Activated CD4-positive, CD25-positive, alpha-beta regulatory T cell (primary cell): Measurements from ENCODE around the gene MAPK7.
"Not testable (repeated sequence)": the region's sequence is repeated elsewhere in the genome, so short reads cannot be mapped to it uniquely, and the experiment has no call there.

ENCODE experiments used
- DNase-seq, 4 experiments: peaks; one replicate each; lab custom pipeline; 2025; lab: John Stamatoyannopoulos, UW

MAPK7 gene

GRCh38 chr17:19343256-19343630 is 35.1 kb upstream of the MAPK7 start:
- no peak for DNase-seq

GRCh38 chr17:19343671-19344151 is 34.6 kb upstream of the MAPK7 start:
- no peak for DNase-seq

- DNase-seq: no peak
Observed at GRCh38 chr17:19344311-19345066, 33.8 kb upstream of the MAPK7 start.

- DNase-seq: no peak
Observed at GRCh38 chr17:19345067-19345460, 33.2 kb upstream of the MAPK7 start.

- no peak for DNase-seq
Observed at GRCh38 chr17:19345486-19346350, 32.6 kb upstream of the MAPK7 start.

- no peak for DNase-seq
Observed at GRCh38 chr17:19346351-19347255, 31.7 kb upstream of the MAPK7 start.

- no peak for DNase-seq
Observed at GRCh38 chr17:19347323-19348080, 30.8 kb upstream of the MAPK7 start.

GRCh38 chr17:19348081-19348650 is 30.1 kb upstream of the MAPK7 start:
- no peak for DNase-seq

- no peak for DNase-seq
Observed at GRCh38 chr17:19348806-19349205, 29.5 kb upstream of the MAPK7 start.

GRCh38 chr17:19353401-19353800 is 24.9 kb upstream of the MAPK7 start:
- not testable (repeated sequence) for DNase-seq

GRCh38 chr17:19354748-19355147 is 23.6 kb upstream of the MAPK7 start:
- DNase-seq: no peak

GRCh38 chr17:19357351-19357750 is 20.9 kb upstream of the MAPK7 start:
- DNase-seq: no peak

GRCh38 chr17:19357761-19358160 is 20.5 kb upstream of the MAPK7 start:
- DNase-seq: no peak

- DNase-seq: no peak
Observed at GRCh38 chr17:19359151-19359550, 19.1 kb upstream of the MAPK7 start.

- no peak for DNase-seq
Observed at GRCh38 chr17:19359856-19360255, 18.4 kb upstream of the MAPK7 start.

- DNase-seq: no peak
Observed at GRCh38 chr17:19360772-19361171, 17.5 kb upstream of the MAPK7 start.

- no peak for DNase-seq
Observed at GRCh38 chr17:19361326-19361725, 17.0 kb upstream of the MAPK7 start.

- no peak for DNase-seq
Observed at GRCh38 chr17:19361944-19362276, 16.4 kb upstream of the MAPK7 start.

GRCh38 chr17:19362277-19363113 is 15.8 kb upstream of the MAPK7 start, which contains the start of gene B9D1:
Gene B9D1, minus strand, starts transcription at chr17:19362723. Its CDS starts 154 bp downstream, at chr17:19362569.
- DNase-seq: peak; percentile 87 to 93 (median 90)

- no peak for DNase-seq
Observed at GRCh38 chr17:19363114-19363438, 15.2 kb upstream of the MAPK7 start.
